Bone marrow (tissue), 2 donors: ENCODE measurements around the gene TTF1.
"Not testable (repeated sequence)": the region's sequence is repeated elsewhere in the genome, so short reads cannot be mapped to it uniquely, and the experiment has no call there.

ENCODE experiments used
- DNase-seq, 2 donors: peaks; one replicate each; lab custom pipeline; 2025; lab: John Stamatoyannopoulos, UW

Gene TTF1

GRCh38 chr9:132413926-132414325 is 7.3 kb upstream of the TTF1 start:
- no peak for DNase-seq

- DNase-seq: peak in 1 of 2 donors; percentile 8
Measured at GRCh38 chr9:132412089-132412488, 5.4 kb upstream of the TTF1 start.

DNA sequence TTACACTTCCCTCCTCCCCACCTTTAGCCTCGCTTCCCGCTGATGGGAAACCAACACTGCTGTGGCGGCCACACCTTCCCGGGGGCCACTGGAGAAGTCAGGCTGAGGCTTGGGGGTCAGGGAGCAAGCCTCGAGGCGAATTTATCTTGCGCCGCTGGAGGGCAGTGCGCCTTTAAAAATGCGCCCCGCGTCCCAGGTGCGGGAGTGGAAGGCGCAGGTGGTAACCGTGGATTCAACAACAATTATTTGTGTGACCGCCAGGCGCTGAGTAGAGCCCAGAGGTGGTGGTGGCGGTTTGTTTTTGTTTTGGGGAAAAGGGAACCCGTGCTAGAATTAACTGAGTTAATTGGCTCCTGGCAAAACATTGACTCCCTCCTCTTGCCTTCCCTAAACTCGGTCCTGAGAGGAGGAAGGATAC is 4.5 kb upstream of the TTF1 start:
- DNase-seq: peak in 1 of 2 donors; percentile 20

GRCh38 chr9:132410642-132411041 is 4.0 kb upstream of the TTF1 start:
- DNase-seq: no peak

DNA sequence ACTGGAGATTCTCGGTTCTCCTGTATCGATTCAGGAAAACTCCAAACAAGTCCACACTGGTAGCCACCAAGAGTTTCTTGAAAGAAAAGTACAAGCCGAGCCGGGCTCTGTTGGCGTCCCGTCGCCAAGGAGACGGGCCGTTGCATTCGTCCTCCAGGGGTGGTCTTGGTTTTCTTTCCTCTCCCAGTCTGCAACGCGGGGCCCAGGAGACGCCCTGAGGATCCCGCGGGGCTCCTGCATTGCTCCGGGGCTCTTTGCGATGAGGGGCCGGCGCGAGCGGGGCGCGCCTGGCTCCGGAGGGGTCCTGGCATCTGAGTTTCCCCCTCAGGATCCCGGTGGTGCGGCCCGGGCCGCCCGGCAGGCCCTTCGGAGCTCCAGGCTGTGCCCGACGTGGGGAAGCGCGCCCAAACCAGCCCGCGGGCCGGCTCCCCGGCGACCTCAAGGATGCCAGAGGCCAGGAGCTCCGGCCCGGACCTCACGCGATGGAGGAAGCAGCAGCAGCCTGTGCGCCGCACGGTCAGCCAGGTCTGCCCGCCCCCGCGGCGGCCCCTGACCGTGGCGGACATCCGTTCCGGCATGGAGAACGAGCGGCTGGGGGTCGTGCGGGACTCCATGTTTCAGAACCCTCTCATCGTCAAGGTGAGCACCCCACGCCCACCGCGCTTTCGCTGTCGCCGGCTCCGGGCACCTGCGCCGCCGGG is 3.3 kb upstream of the TTF1 start, which contains the start of gene CFAP77:
TSS of gene CFAP77 (plus strand) at position 384 of the 701 bp plus-strand sequence. CDS start at position 445, 61 bp downstream.
- peak in 1 of 2 donors; percentile 33 for DNase-seq

GRCh38 chr9:132408521-132408920 is 1.9 kb upstream of the TTF1 start:
- DNase-seq: no peak

- no peak for DNase-seq
Measured at GRCh38 chr9:132407196-132407595, 556 bp upstream of the TTF1 start.

GRCh38 chr9:132404228-132404881 is 2.3 kb downstream of the TTF1 start:
- peak in 1 of 2 donors; percentile 29 for DNase-seq

- no peak for DNase-seq
Measured at GRCh38 chr9:132401824-132402223, 4.8 kb downstream of the TTF1 start.

DNA sequence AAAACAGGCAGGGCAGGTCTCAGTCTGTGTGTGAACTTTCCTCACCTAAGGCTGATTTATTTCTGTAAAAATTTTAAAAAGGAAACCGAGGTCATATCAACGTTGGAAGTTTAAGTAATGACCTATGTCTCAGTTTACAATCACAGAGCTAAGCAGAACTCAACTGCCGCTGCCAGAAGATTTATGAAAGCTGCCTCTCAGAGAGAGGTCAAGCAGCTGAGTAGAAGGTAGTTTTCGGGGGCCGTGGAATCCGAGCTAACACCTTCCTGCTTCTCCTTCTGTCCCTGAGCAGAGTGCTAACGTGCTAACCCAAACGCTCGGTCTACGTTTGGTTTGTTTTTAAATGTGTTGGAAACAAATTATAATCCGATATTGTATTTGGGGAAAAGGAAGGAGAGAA is 11.1 kb downstream of the TTF1 start:
- no peak for DNase-seq

- DNase-seq: no peak
Measured at GRCh38 chr9:132391449-132391848, 15.2 kb downstream of the TTF1 start.

- no peak for DNase-seq
Measured at GRCh38 chr9:132390966-132391365, 15.7 kb downstream of the TTF1 start.

GRCh38 chr9:132387133-132387532 is 19.5 kb downstream of the TTF1 start:
- DNase-seq: no peak

DNA sequence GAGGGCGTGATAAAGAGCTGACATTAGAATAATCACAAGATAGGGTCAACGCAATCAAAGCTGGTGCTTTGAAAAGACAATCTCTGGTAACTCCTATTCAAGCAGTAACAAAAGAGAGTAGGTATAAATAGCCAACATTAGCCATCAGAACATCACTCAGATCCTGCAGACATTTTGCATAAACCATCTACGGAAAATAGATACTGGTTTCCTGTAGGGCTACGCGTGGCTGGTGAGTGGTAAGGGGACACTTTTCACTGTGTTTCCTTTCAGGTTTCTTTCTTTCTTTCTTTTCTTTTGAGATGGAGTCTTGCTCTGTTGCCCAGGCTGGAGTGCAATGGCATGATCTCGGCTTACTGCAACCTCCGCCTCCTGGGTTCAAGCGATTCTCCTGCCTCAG is 22.3 kb downstream of the TTF1 start:
- no peak for DNase-seq

DNA sequence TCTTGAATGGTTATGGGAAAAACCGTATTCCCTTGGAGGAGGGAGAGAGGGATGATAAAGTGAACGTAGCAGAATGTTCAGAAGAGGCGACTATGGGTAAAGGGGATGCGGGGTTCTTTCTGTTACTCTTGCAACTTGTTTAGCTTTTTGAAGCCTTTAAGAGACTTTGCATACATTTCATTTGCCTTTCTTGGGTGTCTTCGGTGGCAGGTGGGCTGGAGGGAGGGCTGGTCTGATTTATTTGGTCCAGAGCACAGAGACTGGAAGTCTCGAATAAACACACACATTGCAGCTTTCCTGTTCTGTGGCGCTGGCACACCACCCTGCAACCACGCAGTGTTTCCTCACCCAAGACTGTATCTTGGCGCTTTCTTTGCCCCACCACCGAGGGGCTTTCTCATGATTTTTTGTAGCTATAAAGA is 23.2 kb downstream of the TTF1 start:
- DNase-seq: peak in 1 of 2 donors; percentile 0

DNA sequence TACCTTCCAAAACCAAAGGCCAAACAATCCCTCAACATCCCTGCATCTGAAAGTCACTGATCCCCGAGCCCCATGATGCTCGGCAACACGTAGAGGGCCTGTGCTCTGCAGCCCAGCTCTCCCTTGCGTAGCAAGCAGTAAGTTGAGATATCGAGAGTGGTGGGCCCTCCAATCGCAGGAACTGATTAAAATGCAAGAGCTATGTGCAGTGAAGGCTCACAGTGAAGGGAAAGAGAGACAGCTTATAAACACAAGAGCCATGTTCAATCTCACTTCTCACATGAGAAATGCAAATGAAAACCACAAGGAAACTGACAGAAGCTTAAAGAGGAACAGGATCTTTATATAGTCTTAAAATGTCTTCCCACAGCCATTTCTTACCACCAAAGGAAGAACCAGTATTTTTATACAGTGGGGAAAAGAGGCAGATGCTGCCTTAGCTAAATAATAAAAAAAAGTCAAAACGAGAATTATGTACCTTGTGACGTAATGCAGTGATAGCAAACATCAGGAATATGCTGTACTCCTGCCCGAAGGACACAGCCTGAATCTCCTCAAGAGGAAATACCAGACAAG is 24.6 kb downstream of the TTF1 start:
- DNase-seq: peak in 1 of 2 donors; percentile 39

DNA sequence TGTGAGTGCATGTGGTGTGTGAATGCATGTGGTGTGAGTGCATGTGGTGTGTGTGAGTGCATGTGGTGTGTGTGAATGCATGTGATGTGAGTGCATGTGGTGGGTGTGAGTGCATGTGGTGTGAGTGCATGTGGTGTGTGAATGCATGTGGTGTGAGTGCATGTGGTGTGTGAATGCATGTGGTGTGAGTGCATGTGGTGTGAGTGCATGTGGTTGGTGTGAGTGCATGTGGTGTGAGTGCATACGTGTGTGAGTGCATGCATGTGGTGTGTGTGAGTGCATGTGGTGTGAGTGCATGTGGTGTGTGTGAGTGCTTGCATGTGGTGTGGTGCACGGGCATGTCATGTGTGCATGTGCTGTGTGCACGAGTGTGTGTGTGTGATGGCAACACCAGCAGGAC is 28.2 kb downstream of the TTF1 start:
- DNase-seq: not testable (repeated sequence)

GRCh38 chr9:132377769-132378168 is 28.9 kb downstream of the TTF1 start:
- not testable (repeated sequence) for DNase-seq

DNA sequence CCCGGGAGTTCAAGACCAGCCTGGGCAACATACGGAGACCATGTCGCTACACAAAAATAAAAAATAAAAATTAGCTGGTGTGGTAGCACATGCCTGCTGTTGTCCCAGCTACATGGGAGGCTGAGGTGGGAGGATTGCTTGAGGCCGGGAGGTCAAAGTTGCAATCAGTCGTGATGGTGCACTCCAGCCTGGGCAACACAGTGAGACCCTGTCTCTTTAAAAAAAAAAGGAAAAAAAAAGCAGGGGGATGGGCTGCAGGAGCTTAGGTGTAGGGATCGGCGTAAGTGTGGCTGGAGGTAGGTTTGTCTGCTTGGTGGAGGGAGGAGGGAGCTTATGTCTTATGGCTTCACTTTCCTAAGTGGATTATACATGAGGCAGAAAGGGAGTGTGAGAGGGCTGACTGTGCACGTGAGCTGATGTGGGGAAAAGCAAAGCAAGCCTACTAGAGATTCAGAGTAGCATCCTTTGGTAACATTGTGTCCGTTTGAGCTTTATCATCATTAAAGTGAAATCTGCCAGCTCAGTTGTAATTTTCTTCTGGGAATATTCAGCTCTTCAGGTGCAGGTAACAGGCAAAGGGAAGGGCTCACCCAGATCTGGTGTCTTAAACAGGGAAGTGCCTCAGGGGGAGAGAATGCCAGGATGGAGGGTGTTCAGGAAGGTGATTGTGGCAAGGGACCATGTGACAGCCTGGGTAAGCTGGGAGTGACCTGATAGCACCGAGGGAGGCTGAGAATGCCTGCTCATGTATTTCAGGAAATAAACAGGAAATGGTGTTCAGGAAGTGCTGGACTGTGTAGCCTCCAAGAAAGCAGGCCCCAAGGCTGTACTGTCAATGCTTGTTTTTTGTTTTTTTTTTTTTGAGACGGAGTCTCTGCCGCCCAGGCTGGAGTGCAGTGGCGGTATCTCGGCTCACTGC is 34.2 kb downstream of the TTF1 start:
- DNase-seq: peak; percentile 9 to 94

GRCh38 chr9:132370592-132370991 is 36.0 kb downstream of the TTF1 start:
- DNase-seq: no peak

- DNase-seq: no peak
Measured at GRCh38 chr9:132369421-132369820, 37.2 kb downstream of the TTF1 start.
